ENCODE data around the gene MPP2.
"Not testable (repeated sequence)": the region's sequence is repeated elsewhere in the genome, so short reads cannot be mapped to it uniquely, and the experiment has no call there.

Gene MPP2

GRCh38 chr17:43900858-43901754 lies 6.2 kb downstream of the MPP2 start:
- peak; percentile 53 for DNase-seq

- DNase-seq, result peak; percentile 98
Observed at GRCh38 chr17:43900183-43900857, 7.0 kb downstream of the MPP2 start.

- no peak for DNase-seq
Observed at GRCh38 chr17:43898446-43898845, 8.9 kb downstream of the MPP2 start.

GRCh38 chr17:43897831-43898230 lies 9.5 kb downstream of the MPP2 start:
- DNase-seq, result no peak

GRCh38 chr17:43894494-43894893 lies 12.8 kb downstream of the MPP2 start:
- not testable (repeated sequence) for DNase-seq

- no peak for DNase-seq
Observed at GRCh38 chr17:43892647-43892952, 14.7 kb downstream of the MPP2 start.

- DNase-seq, result no peak
Observed at GRCh38 chr17:43891851-43892646, 15.3 kb downstream of the MPP2 start.

GRCh38 chr17:43890240-43890639 lies 17.1 kb downstream of the MPP2 start:
- DNase-seq, result no peak

- peak; percentile 87 for DNase-seq
Observed at GRCh38 chr17:43888548-43888947, 18.8 kb downstream of the MPP2 start.

- no peak for DNase-seq
Observed at GRCh38 chr17:43882761-43883415, 24.4 kb downstream of the MPP2 start.

GRCh38 chr17:43881758-43882505 lies 25.4 kb downstream of the MPP2 start:
- DNase-seq, result no peak

- no peak for DNase-seq
Observed at GRCh38 chr17:43881181-43881580, 26.2 kb downstream of the MPP2 start.

GRCh38 chr17:43880420-43880991 lies 26.8 kb downstream of the MPP2 start:
- peak; percentile 61 for DNase-seq

GRCh38 chr17:43879723-43880419 lies 27.5 kb downstream of the MPP2 start:
- no peak for DNase-seq

GRCh38 chr17:43878260-43879175 lies 28.8 kb downstream of the MPP2 start:
- peak; percentile 89 for DNase-seq

- no peak for DNase-seq
Observed at GRCh38 chr17:43877451-43878155, 29.7 kb downstream of the MPP2 start.

- DNase-seq, result no peak
Observed at GRCh38 chr17:43877031-43877430, 30.3 kb downstream of the MPP2 start.

- no peak for DNase-seq
Observed at GRCh38 chr17:43875476-43876147, 31.7 kb downstream of the MPP2 start.

- DNase-seq, result no peak
Observed at GRCh38 chr17:43874293-43874692, 33.0 kb downstream of the MPP2 start.

All from NCI-H82 (cell line).